Measurements from ENCODE around the gene MSX2.

The MSX2 gene

DNA sequence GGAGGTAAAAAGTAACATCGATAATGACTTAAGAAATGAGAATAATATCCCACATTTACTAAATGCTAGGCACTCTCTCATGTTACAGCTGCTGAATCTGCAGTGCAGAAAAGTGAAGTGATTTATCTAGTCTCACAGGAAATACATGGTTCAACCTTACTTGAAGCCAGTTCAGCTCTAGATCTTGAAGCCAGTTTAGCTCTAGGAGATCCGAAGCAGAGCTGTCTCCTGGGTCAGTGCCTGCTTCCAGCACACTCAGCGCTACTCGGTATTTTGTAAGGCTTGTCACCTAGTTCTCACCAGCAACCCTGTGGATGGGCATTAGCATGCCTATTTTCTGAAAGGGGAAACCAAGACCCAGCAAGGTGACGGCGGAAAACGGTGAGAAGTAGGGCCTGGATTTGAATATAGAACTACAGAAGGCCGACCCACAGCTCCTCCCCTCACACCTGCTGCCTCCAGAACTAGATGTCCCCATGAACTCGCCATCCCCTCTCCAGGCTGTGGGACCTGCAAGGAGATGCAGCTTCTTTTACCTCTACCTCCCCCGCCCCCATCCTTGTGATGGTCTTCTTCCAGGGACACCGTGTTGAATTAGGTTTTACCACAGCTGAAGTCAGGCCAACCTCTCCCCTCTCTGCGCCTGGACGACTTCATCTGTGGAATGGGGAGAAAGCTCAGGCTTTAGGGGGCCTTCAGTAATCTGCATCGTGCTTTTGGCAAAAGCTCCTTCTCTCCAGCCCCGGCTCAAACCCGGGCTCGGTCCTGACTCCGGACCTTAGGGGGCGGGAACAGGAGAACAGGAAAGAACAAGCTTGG, 4.4 kb upstream of the MSX2 start:
- TF ChIP-seq, protein P1, sequence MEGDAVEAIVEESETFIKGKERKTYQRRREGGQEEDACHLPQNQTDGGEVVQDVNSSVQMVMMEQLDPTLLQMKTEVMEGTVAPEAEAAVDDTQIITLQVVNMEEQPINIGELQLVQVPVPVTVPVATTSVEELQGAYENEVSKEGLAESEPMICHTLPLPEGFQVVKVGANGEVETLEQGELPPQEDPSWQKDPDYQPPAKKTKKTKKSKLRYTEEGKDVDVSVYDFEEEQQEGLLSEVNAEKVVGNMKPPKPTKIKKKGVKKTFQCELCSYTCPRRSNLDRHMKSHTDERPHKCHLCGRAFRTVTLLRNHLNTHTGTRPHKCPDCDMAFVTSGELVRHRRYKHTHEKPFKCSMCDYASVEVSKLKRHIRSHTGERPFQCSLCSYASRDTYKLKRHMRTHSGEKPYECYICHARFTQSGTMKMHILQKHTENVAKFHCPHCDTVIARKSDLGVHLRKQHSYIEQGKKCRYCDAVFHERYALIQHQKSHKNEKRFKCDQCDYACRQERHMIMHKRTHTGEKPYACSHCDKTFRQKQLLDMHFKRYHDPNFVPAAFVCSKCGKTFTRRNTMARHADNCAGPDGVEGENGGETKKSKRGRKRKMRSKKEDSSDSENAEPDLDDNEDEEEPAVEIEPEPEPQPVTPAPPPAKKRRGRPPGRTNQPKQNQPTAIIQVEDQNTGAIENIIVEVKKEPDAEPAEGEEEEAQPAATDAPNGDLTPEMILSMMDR (IDR thresholded peaks at IDR 0.05): no peak

- TF ChIP-seq, protein P1 (IDR thresholded peaks at IDR 0.05): no peak
Observed at GRCh38 chr5:174720612-174721529, 3.5 kb upstream of the MSX2 start.

- TF ChIP-seq, protein P1 (IDR thresholded peaks at IDR 0.05): no peak
Observed at GRCh38 chr5:174721530-174722432, 2.6 kb upstream of the MSX2 start.

DNA sequence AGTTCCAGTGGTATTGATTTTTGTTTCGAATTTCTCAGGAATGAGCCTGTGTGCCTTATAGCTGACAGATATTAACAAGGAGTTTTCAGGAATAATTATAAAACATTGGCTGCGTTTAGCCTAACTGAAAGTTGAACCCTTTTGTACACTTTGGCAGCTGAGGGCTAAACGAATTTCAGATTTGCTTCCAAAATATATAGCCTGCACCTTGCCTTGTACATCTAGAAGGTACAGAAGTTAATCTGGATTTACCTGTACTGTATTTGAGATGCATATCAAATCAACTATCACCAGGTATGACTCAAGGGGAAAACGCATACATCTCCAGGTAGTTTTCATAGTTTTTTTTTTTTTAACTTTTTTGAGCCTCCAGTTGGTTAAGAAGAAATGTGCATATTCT, 1.9 kb upstream of the MSX2 start:
- TF ChIP-seq, protein P1 (IDR thresholded peaks at IDR 0.05): no peak

GRCh38 chr5:174723315-174723978, 935 bp upstream of the MSX2 start:
- TF ChIP-seq, protein P1 (IDR thresholded peaks at IDR 0.05): no peak

- TF ChIP-seq, protein P1 (IDR thresholded peaks at IDR 0.05): no peak
Observed at GRCh38 chr5:174723979-174724483, 351 bp upstream of the MSX2 start.
